ENCODE measurements around the gene DUSP15.

DNA sequence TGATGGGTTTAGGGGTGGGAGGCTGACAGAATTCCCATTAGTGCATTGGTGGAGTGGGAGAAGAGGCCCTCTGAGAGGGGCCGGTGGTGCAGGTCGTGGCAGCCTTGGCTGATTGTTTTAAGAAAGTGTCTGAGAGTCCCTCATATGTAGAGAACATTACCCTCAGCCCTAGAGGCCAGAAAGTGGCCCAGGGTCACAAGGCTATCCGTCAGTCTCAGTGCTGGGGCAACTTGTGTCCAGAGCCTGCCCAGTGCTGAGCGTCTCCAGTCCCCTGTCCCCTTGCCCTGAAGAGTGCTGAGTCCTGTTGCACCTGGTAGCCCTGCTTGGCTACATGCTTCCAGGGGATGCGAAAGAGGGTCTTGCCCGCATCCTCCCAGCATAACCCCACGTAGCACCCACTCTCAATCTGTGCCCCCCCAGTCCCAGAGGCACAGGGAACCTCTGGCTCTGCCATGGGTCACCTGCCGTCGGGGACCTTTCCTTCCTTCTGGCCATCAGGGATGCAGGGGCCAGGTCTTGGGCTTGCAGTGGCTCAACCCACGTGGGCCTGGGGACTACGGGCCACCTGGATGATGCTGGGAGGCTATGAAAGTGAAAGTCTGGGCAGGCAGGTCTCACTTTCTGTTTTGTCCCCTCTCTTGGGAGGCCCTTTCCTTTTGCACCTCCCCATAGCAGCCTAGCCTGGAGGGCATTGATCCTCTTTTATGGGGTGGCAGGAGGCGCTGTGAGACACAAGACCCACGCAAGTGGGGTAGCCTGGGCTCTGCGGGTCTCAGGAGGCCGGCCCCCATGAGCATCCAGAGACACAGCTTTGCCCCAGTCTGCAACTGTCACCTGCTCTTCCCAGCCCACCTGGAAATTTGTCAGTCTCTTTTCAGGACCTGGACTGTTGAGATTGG lies 12.2 kb downstream of the DUSP15 start:
- TF ChIP-seq CTCF (IDR thresholded peaks at IDR 0.05), result no peak
- TF ChIP-seq POLR2A (IDR thresholded peaks at IDR 0.05), result no peak
